AG04450 (cell line): Measurements from ENCODE around the gene VPS25. TPM values are rescaled to one million over a fixed set of nuclear protein-coding genes. Genes with fewer than 3 reads are reported as not detected.
"Not testable (repeated sequence)": the region's sequence is repeated elsewhere in the genome, so short reads cannot be mapped to it uniquely, and the experiment has no call there.

ENCODE experiments used
- CTCF ChIA-PET: fragments of 300-600, 350-600 bp; formaldehyde crosslinking; extraction: SDS; loops from one replicate; lab custom pipeline; 2022; ENCODE audit warnings: antibody characterized with exemption, inconsistent platforms; lab: Charles Lee
- POLR2A ChIA-PET: fragments of 350-600 bp; formaldehyde crosslinking; extraction: SDS; loops from one replicate; lab custom pipeline; 2021; ENCODE audit warnings: antibody characterized with exemption, inconsistent platforms; lab: Yijun Ruan, JAX
- DNase-seq: peaks from one replicate; pipeline ENCODE4 v3.0.0-alpha.2; 2011; ENCODE audit warnings: low read depth, low spot score
- H3K27ac ChIP-seq: one replicate; pipeline ENCODE4 v1.5.1; 2012; ENCODE audit warnings: low read depth, low read length, control low read depth
- H3K27me3 ChIP-seq: one replicate; pipeline ENCODE4 v1.6.0; 2012; ENCODE audit warnings: low read length; ENCODE audit not compliant: control insufficient read depth, insufficient read depth
- H3K4me3 ChIP-seq: 2 replicates; pipeline ENCODE4 v1.5.1; 2011; ENCODE audit warnings: mild to moderate bottlenecking, low read depth, low read length, control low read depth
- H3K9me3 ChIP-seq: 2 replicates; pipeline ENCODE4 v1.5.1; 2012; ENCODE audit warnings: low read length; ENCODE audit not compliant: control insufficient read depth, insufficient read depth
- CTCF ChIP-seq: IDR thresholded peaks from 2 replicates; pipeline ENCODE4 v1.5.1; 2011; ENCODE audit warnings: low read depth, low read length, control low read depth, inconsistent platforms
- polyA minus RNA-seq: library from RNA; depleted of rRNA, polyadenylated mRNA; stranded (reverse); fragments of >200 nt; gene quantifications from 2 replicates; pipeline ENCODE4 v1.2.3, GENCODE V29; 2011; rRNA and poly(A)+ RNA removed
- polyA plus RNA-seq: library from polyadenylated mRNA; depleted of rRNA; stranded (reverse); fragments of >200 nt; gene quantifications from 2 replicates; pipeline ENCODE4 v1.2.3, GENCODE V29; 2011; rRNA removed

The VPS25 gene
- polyA plus RNA-seq (94.0 and 107 TPM in 2 replicates), polyA minus RNA-seq (45.7 and 66.4 TPM in 2 replicates)

GRCh38 chr17:42773290-42774035 is at the start of gene VPS25:
Gene VPS25 (plus strand): TSS chr17:42773449. CDS start chr17:42773476, 27 bp downstream.
- Histone ChIP-seq H3K4me3 (peak within 1 kb of the TSS; percentile 97), H3K9me3 (no peaks in the 10 kb centered on the region), H3K27ac (peak within 1 kb of the TSS; percentile 85), H3K27me3 (no peaks in the 10 kb centered on the region)
- ChIA-PET POLR2A (interaction anchor here (0.5 to 1.5 kb wide), 12 partner anchors 10 to 195 kb away, joined by 3 to 7 read pairs (median 4); partner anchors contain the start of genes BECN1, CNTD1 and RAMP2), CTCF (interaction anchor here (1.4 to 3.3 kb wide), 5 partner anchors 10 to 195 kb away, joined by 3 to 39 read pairs (median 5); partner anchors contain the start of gene BECN1)
- DNase-seq, result peak; percentile 55
- TF ChIP-seq CTCF, result peak; percentile 30

GRCh38 chr17:42723636-42724035 is 49.6 kb upstream of the VPS25 start:
- Histone ChIP-seq H3K27ac (no peak overlapping the region), H3K27me3 (no peaks in the 10 kb centered on the region), H3K9me3 (no peaks in the 10 kb centered on the region), H3K4me3 (no peak overlapping the region)
- ChIA-PET CTCF (no interaction called here), POLR2A (no interaction called here)
- DNase-seq, result no peak
- no peak for TF ChIP-seq CTCF

GRCh38 chr17:42725143-42725542 is 48.1 kb upstream of the VPS25 start:
- POLR2A ChIA-PET, result interaction anchor here (0.6 to 0.7 kb wide), 3 partner anchors 12 to 203 kb away, joined by 4 to 5 read pairs (median 5); no protein-coding TSS in a partner anchor
- Histone ChIP-seq H3K27ac (no peak overlapping the region), H3K4me3 (no peak overlapping the region), H3K9me3 (no peaks in the 10 kb centered on the region), H3K27me3 (no peaks in the 10 kb centered on the region)
- no peak for TF ChIP-seq CTCF
- CTCF ChIA-PET, result interaction anchor here (0.9 to 1.3 kb wide), 2 partner anchors 38 to 147 kb away, joined by 3 to 4 read pairs; no protein-coding TSS in a partner anchor
- no peak for DNase-seq

- ChIA-PET POLR2A (interaction anchor here (0.6 kb wide), 1 partner anchor 436 kb away, joined by 3 read pairs; no protein-coding TSS in a partner anchor), CTCF (no interaction called here)
- TF ChIP-seq CTCF, result no peak
- no peaks in the 10 kb centered on the region for H3K27me3 ChIP-seq
- no peak for DNase-seq
- H3K9me3 ChIP-seq, result no peaks in the 10 kb centered on the region; the same call in 1 of the 2 replicates
- H3K27ac ChIP-seq, result no peak overlapping the region
- H3K4me3 ChIP-seq, result no peak overlapping the region
Measured at GRCh38 chr17:42740699-42741098, 32.5 kb upstream of the VPS25 start.

- not testable (repeated sequence) for DNase-seq, H3K27ac ChIP-seq, H3K4me3 ChIP-seq, H3K9me3 ChIP-seq, H3K27me3 ChIP-seq
- ChIA-PET POLR2A (interaction anchor here (0.7 kb wide), 1 partner anchor 82 kb away, joined by 5 read pairs; no protein-coding TSS in a partner anchor), CTCF (interaction anchor here (0.6 to 1.6 kb wide), 4 partner anchors 21 to 264 kb away, joined by 3 to 9 read pairs (median 4); no protein-coding TSS in a partner anchor)
Measured at GRCh38 chr17:42742916-42743315, 30.3 kb upstream of the VPS25 start.
